GM12878 (cell line): ENCODE measurements around the gene DIO3. TPM values are rescaled to one million over a fixed set of nuclear protein-coding genes. Genes with fewer than 3 reads are reported as not detected.

ENCODE experiments used
- ATAC-seq: fragments of 200-7000 bp; cut with Tn5 transposase; 3 replicates; pipeline ENCODE4 v1.9.1; 2020; ENCODE audit warnings: mild to moderate bottlenecking, moderate library complexity
- BruUV-seq: library from RNA; stranded (reverse); fragments of 400-500 nt; replicated peaks from 2 replicates; lab custom pipeline; 2021; lab: Mats Ljungman, UMichigan
- CTCF ChIA-PET: fragments of 300-600 bp; sonication (Branson Sonifier 250); formaldehyde crosslinking; extraction: SDS; loops from one replicate; lab custom pipeline; 2021; ENCODE audit warnings: inconsistent platforms; lab: Yijun Ruan, JAX
- POLR2A ChIA-PET: fragments of 350-600 bp; formaldehyde crosslinking; extraction: SDS; loops from one replicate; lab custom pipeline; 2021; ENCODE audit warnings: inconsistent platforms; lab: Charles Lee
- RAD21 ChIA-PET: fragments of 300-600 bp; sonication (Branson Sonifier 250); formaldehyde crosslinking; loops from one replicate; lab custom pipeline; 2023; ENCODE audit warnings: antibody characterized with exemption; ENCODE audit not compliant: unreplicated experiment; lab: Charles Lee
- SMC1A ChIA-PET: fragments of 300-600 bp; sonication (Branson Sonifier 250); formaldehyde crosslinking; loops from one replicate; lab custom pipeline; 2023; ENCODE audit not compliant: unreplicated experiment, uncharacterized antibody; lab: Charles Lee
- DNase-seq: peaks from one replicate; pipeline ENCODE4 v3.0.0-alpha.2; 2011; ENCODE audit warnings: low read depth, low spot score
- FAIRE-seq: peaks from 3 replicates; lab custom pipeline; 2011; peaks lifted over from hg19 to GRCh38; lab: Jason Lieb, UNC
- H2AFZ ChIP-seq: 2 replicates; pipeline ENCODE4 v1.6.0; 2011; ENCODE audit warnings: low read depth, low read length, control low read depth; ENCODE audit not compliant: control insufficient read depth
- H3K27ac ChIP-seq: 2 replicates; pipeline ENCODE4 v1.5.1; 2011; ENCODE audit warnings: control low read depth; ENCODE audit not compliant: control insufficient read depth, insufficient read depth
- H3K27me3 ChIP-seq, 2 experiments: replicated peaks in 1 of 2; 2 replicates each; pipeline versions ENCODE4 v1.6.0 to v1.6.1; 2011; ENCODE audit warnings: low read length in 1 of 2; ENCODE audit not compliant: control insufficient read depth in 2 of 2, insufficient read depth in 2 of 2
- H3K36me3 ChIP-seq, 2 experiments: 2 replicates each; pipeline ENCODE4 v1.5.1; 2011; ENCODE audit warnings: low read length in 1 of 2; ENCODE audit not compliant: control insufficient read depth in 2 of 2, insufficient read depth in 2 of 2
- H3K4me1 ChIP-seq: 2 replicates; pipeline ENCODE4 v1.6.1; 2011; ENCODE audit warnings: mild to moderate bottlenecking, low read length, moderate library complexity, mixed read lengths; ENCODE audit not compliant: control insufficient read depth, insufficient read depth
- H3K4me2 ChIP-seq: 2 replicates; pipeline ENCODE4 v1.6.0; 2011; ENCODE audit warnings: control low read depth; ENCODE audit not compliant: control insufficient read depth, insufficient read depth
- H3K4me3 ChIP-seq: fragments of 200-600 bp; sonication (generic); 2 replicates; pipeline ENCODE4 v1.5.1; 2016
- H3K79me2 ChIP-seq: 2 replicates; pipeline ENCODE4 v1.6.0; 2011; ENCODE audit warnings: low read length; ENCODE audit not compliant: control insufficient read depth, insufficient read depth
- H3K9ac ChIP-seq: 2 replicates; pipeline ENCODE4 v1.8.0; 2011; ENCODE audit warnings: low read length, control low read depth, mixed read lengths; ENCODE audit not compliant: control insufficient read depth, insufficient read depth
- H3K9me3 ChIP-seq: replicated peaks from 3 replicates; pipeline ENCODE4 v1.5.1; 2011; ENCODE audit warnings: mild to moderate bottlenecking, low read length; ENCODE audit not compliant: control insufficient read depth, insufficient read depth
- H4K20me1 ChIP-seq: 2 replicates; pipeline ENCODE4 v1.6.0; 2011; ENCODE audit not compliant: control insufficient read depth, insufficient read depth
- ATF7 ChIP-seq: fragments of 450-650 bp; IDR thresholded peaks from 2 replicates; pipeline ENCODE4 v1.6.1; 2016; ENCODE audit warnings: low read depth, mild to moderate bottlenecking
- CREB1 ChIP-seq: IDR thresholded peaks from 2 replicates; pipeline ENCODE4 v1.6.1; 2012; ENCODE audit warnings: low read depth, mild to moderate bottlenecking, inconsistent platforms
- EGR1 ChIP-seq, 2 experiments: IDR thresholded peaks; 1 replicate in 1 of 2; 2 replicates in 1 of 2; pipeline ENCODE4 v1.6.1; 2011 to 2012; ENCODE audit warnings: low read depth in 2 of 2, low read length in 2 of 2, borderline replicate concordance in 1 of 2, mild to moderate bottlenecking in 1 of 2, moderate library complexity in 1 of 2
- NFYA ChIP-seq: IDR thresholded peaks from 2 replicates; pipeline ENCODE4 v1.6.1; 2011; ENCODE audit warnings: low read depth, mild to moderate bottlenecking, low read length, improper control_type of control experiment, borderline replicate concordance
- NRF1 ChIP-seq: conservative IDR thresholded peaks from 2 replicates; pipeline ENCODE4 v1.6.1; 2011; ENCODE audit warnings: mild to moderate bottlenecking, low read depth, low read length, improper control_type of control experiment
- RELA ChIP-seq: fragments of 450-650 bp; IDR thresholded peaks from 2 replicates; pipeline ENCODE4 v1.8.0; 2014; ENCODE audit warnings: borderline replicate concordance; ENCODE audit not compliant: partially characterized antibody
- REST ChIP-seq: IDR thresholded peaks from 2 replicates; pipeline ENCODE4 v1.6.1; 2012; ENCODE audit warnings: mild to moderate bottlenecking, low read depth, low read length
- RUNX3 ChIP-seq: IDR thresholded peaks from 2 replicates; pipeline ENCODE4 v1.6.1; 2012; ENCODE audit warnings: low read length, inconsistent platforms
- SPI1 ChIP-seq: IDR thresholded peaks from 2 replicates; pipeline ENCODE4 v1.6.1; 2011; ENCODE audit warnings: low read depth, mild to moderate bottlenecking, low read length, moderate library complexity, borderline replicate concordance; ENCODE audit not compliant: insufficient read depth
- ZBTB33 ChIP-seq: fragments of 450-650 bp; IDR thresholded peaks from 2 replicates; pipeline ENCODE4 v1.6.1; 2017; ENCODE audit warnings: mild to moderate bottlenecking
- WGBS: methylation state at CpG from one replicate; pipeline ENCODE4 v1.1.6; 2016; ENCODE audit warnings: low lambda C conversion rate; ENCODE audit not compliant: insufficient replicate concordance, insufficient coverage; ENCODE audit errors: missing lambda C conversion rate; 5-methylcytosine and 5-hydroxymethylcytosine counted together
- in situ Hi-C: fragments of 300-500 bp; cut with MboI; formaldehyde crosslinking; loops from 9 replicates; pipeline ENCODE4 v1.14.3; 2018; ENCODE audit warnings: mixed read lengths
- intact Hi-C: fragments of 100-400 bp; cut with micrococcal nuclease; formaldehyde crosslinking; loops from one replicate; pipeline ENCODE4 v1.14.2; 2022; ENCODE audit not compliant: unreplicated experiment
- polyA plus RNA-seq, 11 experiments: library from polyadenylated mRNA; depleted of rRNA in 4 of 11; unstranded in 6 of 11; stranded (reverse) in 5 of 11; fragments of >200 nt; fragmentation: Nextera tagmentation in 4 of 11; fragmentation: Illumina TruSeq in 1 of 11; extraction: Ambion mirVana in 4 of 11; extraction: Trizol in 1 of 11; gene quantifications; 1 replicate in 1 of 11; 2 replicates in 10 of 11; pipeline versions ENCODE4 v1.2.1 to v1.2.3, GENCODE V29; 2011 to 2016; ENCODE audit warnings: inconsistent platforms in 2 of 11, missing spikeins in 2 of 11, low read depth in 1 of 11
- total RNA-seq, 4 experiments: library from RNA; depleted of rRNA in 3 of 4; stranded (reverse); fragments of >200 nt in 3 of 4; fragmentation: Illumina TruSeq in 1 of 4; extraction: Trizol in 1 of 4; gene quantifications; 2 replicates each; pipeline versions ENCODE4 v1.2.1 to v1.2.3, GENCODE V29; 2013 to 2021

The DIO3 gene
- total and polyA plus RNA-seq, 10 of the 15 experiments (the other 5 are each of a cell fraction or from before 2014, with no cell fraction given) = not detected

GRCh38 chr14:101521978-101522377 lies 39.3 kb upstream of the DIO3 start:
- H3K36me3 ChIP-seq = no peaks in the 10 kb centered on the region
- POLR2A ChIA-PET = no interaction called here
- H3K27ac ChIP-seq = no peak overlapping the region
- TF ChIP-seq ATF7 (no peak), NRF1 (no peak), RUNX3 (no peak), ZBTB33 (no peak)
- TF ChIP-seq, all 136 proteins: peak for 0
- H2AFZ ChIP-seq = no peak overlapping the region
- ATAC-seq = no peak
- in situ Hi-C loops = no loop called here
- ChIA-PET CTCF (no interaction called here), SMC1A (no interaction called here), RAD21 (no interaction called here)
- no peaks in the 10 kb centered on the region; the same call in 2 of the 3 replicates for H3K9me3 ChIP-seq
- no peak overlapping the region for H3K4me2 ChIP-seq
- no TSS peak for BruUV-seq
- H3K27me3 ChIP-seq = no peaks in the 10 kb centered on the region
- H4K20me1 ChIP-seq = no peaks in the 10 kb centered on the region
- H3K79me2 ChIP-seq = no peaks in the 10 kb centered on the region
- 21% methylated on average over 7 of the region's 8 CpGs for WGBS
- no peak overlapping the region for H3K9ac ChIP-seq
- DNase-seq = no peak
- FAIRE-seq = no peak
- H3K4me3 ChIP-seq = no peak overlapping the region
- no peaks in the 10 kb centered on the region for H3K4me1 ChIP-seq
- intact Hi-C loops = no loop called here

- DNase-seq (no peak), FAIRE-seq (no peak), ATAC-seq (no peak)
- WGBS = 43% methylated on average over 41 of the region's 41 CpGs
- in situ Hi-C loops (no loop called here), intact Hi-C loops (no loop called here)
- ChIA-PET CTCF (no interaction called here), RAD21 (no interaction called here), SMC1A (no interaction called here), POLR2A (no interaction called here)
- H3K9ac ChIP-seq = no peak overlapping the region
- no peak overlapping the region for H3K4me3 ChIP-seq
- no peaks in the 10 kb centered on the region for H4K20me1 ChIP-seq
- H3K36me3 ChIP-seq = no peaks in the 10 kb centered on the region
- no peaks in the 10 kb centered on the region for H3K79me2 ChIP-seq
- H3K9me3 ChIP-seq = no peaks in the 10 kb centered on the region
- H3K4me1 ChIP-seq = no peaks in the 10 kb centered on the region
- H3K27me3 ChIP-seq = no peaks in the 10 kb centered on the region; a peak in 1 of 4 replicates
- no peak overlapping the region for H2AFZ ChIP-seq
- no peak overlapping the region for H3K27ac ChIP-seq
- no peak overlapping the region for H3K4me2 ChIP-seq
- no TSS peak for BruUV-seq
- no peak for TF ChIP-seq REST
- TF ChIP-seq RELA = no peak
- TF ChIP-seq NFYA = no peak
- TF ChIP-seq EGR1 (IDR thresholded peaks at IDR 0.05; ENCODE audit: borderline replicate concordance in 1 of 2, low read depth in 2 of 2, low read length in 2 of 2) = no peak
- TF ChIP-seq SPI1 = no peak
- no peak for TF ChIP-seq CREB1
These were observed 35.4 kb upstream of the DIO3 start for GRCh38 chr14:101525640-101526527.
